K562 (cell line): ENCODE results near the gene BRMS1. TPM values are rescaled to one million over a fixed set of nuclear protein-coding genes. Genes with fewer than 3 reads are reported as not detected.

Source experiments
- ATAC-seq: fragments of 200-7000 bp; cut with Tn5 transposase; 3 replicates; pipeline ENCODE4 v1.9.1; 2020; ENCODE audit warnings: moderate library complexity
- BruUV-seq: library from RNA; stranded (reverse); fragments of 400-500 nt; replicated peaks from 2 replicates; lab custom pipeline; 2021; lab: Mats Ljungman, UMichigan
- CTCF ChIA-PET: fragments of 300-600 bp; formaldehyde crosslinking; extraction: SDS; loops from one replicate; lab custom pipeline; 2021; ENCODE audit warnings: low intra/inter-chr PET ratio; lab: Yijun Ruan, JAX
- POLR2A ChIA-PET: fragments of 300-600, 350-650 bp; sonication (Branson Sonifier 250); formaldehyde crosslinking; extraction: SDS; loops from one replicate; lab custom pipeline; 2021; ENCODE audit warnings: antibody characterized with exemption, inconsistent platforms; lab: Yijun Ruan, JAX
- DNase-seq, 4 experiments: peaks; one replicate each; pipeline versions ENCODE4 v3.0.0 to v3.0.0-alpha.2; 2011 to 2018; ENCODE audit warnings: low spot score in 3 of 4, mixed read lengths in 3 of 4; ENCODE audit errors: extremely low read depth in 1 of 4
- FAIRE-seq: peaks from 2 replicates; lab custom pipeline; 2011; peaks lifted over from hg19 to GRCh38; lab: Jason Lieb, UNC
- H2AFZ ChIP-seq: 2 replicates; pipeline ENCODE4 v1.6.0; 2011; ENCODE audit warnings: low read depth, low read length, control low read depth, inconsistent platforms
- H3K27ac ChIP-seq: fragments of 200-600 bp; 3 replicates; pipeline ENCODE4 v1.8.0; 2011; ENCODE audit warnings: low read depth, mild to moderate bottlenecking, control low read depth, inconsistent platforms, low read length, moderate library complexity, mixed read lengths; ENCODE audit errors: extremely low read depth
- H3K27me3 ChIP-seq, 2 experiments: fragments of 300-600 bp in 1 of 2; 2 replicates in 1 of 2; 3 replicates in 1 of 2; pipeline versions ENCODE4 v1.6.0 to v1.8.0; 2011; ENCODE audit warnings: inconsistent platforms in 2 of 2, low read length in 2 of 2, mild to moderate bottlenecking in 1 of 2, mixed read lengths in 1 of 2, moderate library complexity in 1 of 2; ENCODE audit not compliant: control insufficient read depth in 2 of 2, insufficient read depth in 2 of 2
- H3K36me3 ChIP-seq: fragments of 300-600 bp; 3 replicates; pipeline ENCODE4 v1.8.0; 2011; ENCODE audit warnings: mild to moderate bottlenecking, low read length, inconsistent platforms; ENCODE audit not compliant: control insufficient read depth, insufficient read depth
- H3K4me1 ChIP-seq, 2 experiments: fragments of 200-600 bp in 1 of 2; replicated peaks in 1 of 2; 2 replicates in 1 of 2; 3 replicates in 1 of 2; pipeline versions ENCODE4 v1.5.1 to v1.8.0; 2011; ENCODE audit warnings: inconsistent platforms in 2 of 2, low read length in 2 of 2, mild to moderate bottlenecking in 1 of 2, mixed read lengths in 1 of 2, moderate library complexity in 1 of 2; ENCODE audit not compliant: control insufficient read depth in 2 of 2, insufficient read depth in 2 of 2
- H3K4me2 ChIP-seq: 2 replicates; pipeline ENCODE4 v1.6.1; 2011; ENCODE audit warnings: low read length, control low read depth, inconsistent platforms, mixed read lengths; ENCODE audit not compliant: insufficient read depth
- H3K4me3 ChIP-seq: fragments of 200-600 bp; sonication (generic), shearing (Covaris generic); 2 replicates; pipeline ENCODE4 v1.5.1; 2016; ENCODE audit warnings: control low read depth, inconsistent platforms
- H3K79me2 ChIP-seq: fragments of 200-600 bp; 3 replicates; pipeline ENCODE4 v1.8.0; 2011; ENCODE audit warnings: low read length, inconsistent platforms; ENCODE audit not compliant: control insufficient read depth, insufficient read depth
- H3K9ac ChIP-seq, 2 experiments: 2 replicates each; pipeline versions ENCODE4 v1.6.0 to v1.6.1; 2011; ENCODE audit warnings: low read depth in 2 of 2, low read length in 2 of 2, control low read depth in 1 of 2, inconsistent platforms in 1 of 2, mild to moderate bottlenecking in 1 of 2, mixed read lengths in 1 of 2; ENCODE audit not compliant: insufficient read depth in 1 of 2
- H3K9me1 ChIP-seq: one replicate; pipeline ENCODE4 v1.6.0; 2011; ENCODE audit warnings: inconsistent platforms, mild to moderate bottlenecking, low read length, moderate library complexity; ENCODE audit not compliant: control insufficient read depth, insufficient read depth
- H3K9me3 ChIP-seq: replicated peaks from 2 replicates; pipeline ENCODE4 v1.5.1; 2011; ENCODE audit warnings: low read depth, low read length, inconsistent platforms; ENCODE audit not compliant: control insufficient read depth, insufficient read depth
- H4K20me1 ChIP-seq: replicated peaks from 2 replicates; pipeline ENCODE4 v1.6.1; 2011; ENCODE audit warnings: low read length, inconsistent platforms, mixed read lengths; ENCODE audit not compliant: control insufficient read depth, insufficient read depth
- ADNP ChIP-seq: fragments of 200-800 bp; sonication (Bioruptor generic); IDR thresholded peaks from 2 replicates; pipeline ENCODE4 v1.6.1; 2016; ENCODE audit warnings: missing genetic modification characterization, missing compliant biosample characterization
- BMI1 ChIP-seq: fragments of 150-350 bp; IDR thresholded peaks from 2 replicates; pipeline ENCODE4 v1.6.1; 2014; ENCODE audit warnings: low read length
- CAMTA2 ChIP-seq: fragments of 250-450 bp; sonication (Bioruptor Pico); conservative IDR thresholded peaks from 2 replicates; pipeline ENCODE4 v1.5.1; 2022
- MAFK ChIP-seq: IDR thresholded peaks from 2 replicates; pipeline ENCODE4 v1.6.1; 2011; ENCODE audit warnings: low read length, improper control_type of control experiment
- SMARCA5 ChIP-seq: fragments of 450-650 bp; IDR thresholded peaks from 2 replicates; pipeline ENCODE4 v1.6.1; 2016
- XRCC3 ChIP-seq: fragments of 450-650 bp; IDR thresholded peaks from 2 replicates; pipeline ENCODE4 v1.6.1; 2017; ENCODE audit warnings: mild to moderate bottlenecking, moderate library complexity
- ZKSCAN3 ChIP-seq: fragments of 250-450 bp; sonication (Bioruptor Pico); IDR thresholded peaks from 2 replicates; pipeline ENCODE4 v1.4.0; 2020
- ZNF212 ChIP-seq: fragments of 450-650 bp; formaldehyde crosslinking; IDR thresholded peaks from 2 replicates; pipeline ENCODE4 v1.4.0; 2020; ENCODE audit warnings: mild to moderate bottlenecking
- WGBS: fragments of 100-300 bp; shearing (Covaris generic); methylation state at CpG from one replicate; pipeline ENCODE4 v1.1.6; 2016; ENCODE audit warnings: low coverage, mixed read lengths; ENCODE audit not compliant: insufficient coverage; ENCODE audit errors: missing lambda C conversion rate; 5-methylcytosine and 5-hydroxymethylcytosine counted together
- in situ Hi-C: fragments of 300-500 bp; cut with MboI; formaldehyde crosslinking; loops from 4 replicates; pipeline ENCODE4 v1.15.0; 2018; ENCODE audit warnings: inconsistent platforms, mixed read lengths
- intact Hi-C: fragments of 100-400 bp; cut with micrococcal nuclease; formaldehyde crosslinking; loops from 2 replicates; pipeline ENCODE4 v1.14.2; 2022
- polyA plus RNA-seq, 8 experiments: library from polyadenylated mRNA; depleted of rRNA in 4 of 8; stranded (reverse) in 5 of 8; unstranded in 3 of 8; fragments of >200 nt; fragmentation: Nextera tagmentation in 2 of 8; fragmentation: Illumina TruSeq in 1 of 8; extraction: Ambion mirVana in 2 of 8; extraction: Trizol in 1 of 8; gene quantifications; 2 replicates each; pipeline versions ENCODE4 v1.2.1 to v1.2.3, GENCODE V29; 2011 to 2014; ENCODE audit warnings: inconsistent platforms in 1 of 8, missing spikeins in 1 of 8
- total RNA-seq, 7 experiments: library from RNA; depleted of rRNA in 6 of 7; stranded (reverse); fragments of >200 nt in 6 of 7; fragmentation: Illumina TruSeq in 2 of 7; extraction: Trizol in 2 of 7; gene quantifications; 2 replicates each; pipeline versions ENCODE4 v1.2.1 to v1.2.3, GENCODE V29; 2011 to 2021; ENCODE audit warnings: low replicate concordance in 1 of 7
- TF ChIP-seq, protein P1 (sequence below): IDR thresholded peaks from 2 replicates; pipeline ENCODE4 v1.6.1; 2011; ENCODE audit warnings: borderline replicate concordance, low read depth, mild to moderate bottlenecking, moderate library complexity, low read length; ENCODE audit not compliant: insufficient read depth, poor library complexity, severe bottlenecking
- TF ChIP-seq, protein P2 (sequence below): IDR thresholded peaks from 3 replicates; pipeline ENCODE4 v1.6.1; 2011; ENCODE audit warnings: borderline replicate concordance, mild to moderate bottlenecking, moderate library complexity; ENCODE audit not compliant: insufficient read length; ENCODE audit errors: extremely low read depth

The BRMS1 gene
- total and polyA plus RNA-seq, 9 of the 15 experiments (the other 6 are each of a cell fraction or from before 2014, with no cell fraction given), result 2.2 to 78.8 (median 33.4) TPM

DNA sequence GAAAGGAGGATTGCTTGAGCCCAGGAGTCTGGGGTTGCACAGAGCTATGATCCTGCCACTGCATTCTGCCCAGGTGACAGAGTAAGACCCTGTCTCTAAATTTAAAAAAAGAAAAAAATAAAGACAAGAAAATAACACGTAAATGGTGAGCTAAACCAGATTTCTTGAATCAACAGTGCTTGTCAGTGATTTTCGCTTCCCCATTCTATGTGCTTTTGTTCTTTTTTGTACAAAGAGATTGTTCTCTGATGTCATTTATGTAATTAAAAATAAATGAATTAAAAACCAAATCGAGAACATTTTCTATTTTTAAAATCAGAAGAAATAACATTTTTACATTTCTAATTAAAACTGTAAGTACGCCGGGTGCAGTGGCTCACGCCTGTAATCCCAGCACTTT is 46.4 kb upstream of the BRMS1 start:
- Histone ChIP-seq H2AFZ (no peak overlapping the region), H3K9me1 (no peaks in the 10 kb centered on the region), H3K9ac (no peak overlapping the region), H4K20me1 (no peaks in the 10 kb centered on the region), H3K4me2 (no peak overlapping the region), H3K27me3 (peaks cover 7 to 11% of the 10 kb centered on the region in 2 experiments; a peak in 3 of 5 replicates), H3K36me3 (no peaks in the 10 kb centered on the region), H3K79me2 (no peaks in the 10 kb centered on the region), H3K4me3 (no peak overlapping the region), H3K27ac (no peak overlapping the region), H3K4me1 (no peaks in the 10 kb centered on the region; a peak in 2 of 5 replicates), H3K9me3 (no peaks in the 10 kb centered on the region)
- ATAC-seq (no peak), DNase-seq (no peak), FAIRE-seq (no peak)
- in situ Hi-C loops (no loop called here), intact Hi-C loops (no loop called here)
- POLR2A ChIA-PET, result no interaction called here
- no TSS peak for BruUV-seq
- CTCF ChIA-PET, result interaction anchor here (1.2 kb wide), 1 partner anchor 17 kb away, joined by 5 read pairs; no protein-coding TSS in a partner anchor
- no peak for TF ChIP-seq MAFK
- no peak for TF ChIP-seq BMI1
- TF ChIP-seq ADNP, result no peak
- no peak for TF ChIP-seq CAMTA2
- WGBS, result 8% methylated on average over 6 of the region's 6 CpGs

DNA sequence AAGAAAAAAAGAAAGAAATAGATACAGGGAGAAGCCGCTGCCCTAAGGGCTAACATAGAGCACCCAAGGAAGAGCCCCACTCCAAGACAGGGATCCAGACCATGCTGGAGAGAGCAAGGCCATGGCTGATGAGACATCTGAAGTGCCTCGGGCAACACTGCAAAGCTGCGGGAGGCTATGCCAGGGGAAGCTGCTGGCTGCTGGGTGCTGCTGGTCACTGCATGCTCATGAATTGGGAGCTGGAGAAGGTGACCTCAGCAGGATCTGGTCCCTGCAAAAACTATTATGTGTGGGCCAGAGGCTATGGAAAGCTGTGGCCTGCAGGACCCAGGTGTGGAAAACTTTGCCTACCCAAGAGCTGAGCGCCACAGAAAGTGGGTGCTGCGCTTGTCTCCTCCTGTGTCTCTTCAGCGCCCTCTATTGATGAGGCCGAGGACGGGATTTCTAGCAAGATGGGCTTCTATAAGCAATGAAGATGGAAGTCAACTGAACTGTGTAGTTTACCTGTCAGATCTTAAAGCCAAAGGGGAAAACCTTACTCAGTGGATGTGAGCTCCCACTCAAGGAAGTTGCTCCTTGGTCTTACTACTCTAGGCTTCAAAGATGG is 44.0 kb upstream of the BRMS1 start:
- in situ Hi-C loops, result no loop called here
- WGBS, result 16% methylated on average over 7 of the region's 8 CpGs
- CTCF ChIA-PET, result interaction anchor here (0.7 to 1.6 kb wide), 3 partner anchors 17 to 106 kb away, joined by 3 to 6 read pairs (median 3); partner anchors contain the start of gene SLC29A2
- Histone ChIP-seq H3K27me3 (peaks cover 4 to 9% of the 10 kb centered on the region in 2 experiments; a peak in 2 of 5 replicates), H3K9ac (no peak overlapping the region), H3K4me3 (no peak overlapping the region), H2AFZ (no peak overlapping the region), H3K4me2 (no peak overlapping the region), H3K4me1 (no peaks in the 10 kb centered on the region; a peak in 1 of 5 replicates), H3K79me2 (no peaks in the 10 kb centered on the region), H3K9me3 (no peaks in the 10 kb centered on the region), H3K9me1 (no peaks in the 10 kb centered on the region), H4K20me1 (no peaks in the 10 kb centered on the region), H3K27ac (no peak overlapping the region), H3K36me3 (no peaks in the 10 kb centered on the region)
- peak; percentile 76 for FAIRE-seq
- POLR2A ChIA-PET, result interaction anchor here (1.1 kb wide), 1 partner anchor 26 kb away, joined by 3 read pairs; no protein-coding TSS in a partner anchor
- DNase-seq, result peak; percentile 44 to 85 (median 60)
- no TSS peak for BruUV-seq
- ATAC-seq, result peak; percentile 87
- intact Hi-C loops, result loop anchor here (2.0 kb wide), 1 partner anchor 76 kb away; no protein-coding TSS in a partner anchor
- no peak for TF ChIP-seq ZKSCAN3 (CRISPR knock-in tag)
- TF ChIP-seq XRCC3, result no peak
- no peak for TF ChIP-seq ZNF212 (CRISPR knock-in tag)
- TF ChIP-seq, protein P1, sequence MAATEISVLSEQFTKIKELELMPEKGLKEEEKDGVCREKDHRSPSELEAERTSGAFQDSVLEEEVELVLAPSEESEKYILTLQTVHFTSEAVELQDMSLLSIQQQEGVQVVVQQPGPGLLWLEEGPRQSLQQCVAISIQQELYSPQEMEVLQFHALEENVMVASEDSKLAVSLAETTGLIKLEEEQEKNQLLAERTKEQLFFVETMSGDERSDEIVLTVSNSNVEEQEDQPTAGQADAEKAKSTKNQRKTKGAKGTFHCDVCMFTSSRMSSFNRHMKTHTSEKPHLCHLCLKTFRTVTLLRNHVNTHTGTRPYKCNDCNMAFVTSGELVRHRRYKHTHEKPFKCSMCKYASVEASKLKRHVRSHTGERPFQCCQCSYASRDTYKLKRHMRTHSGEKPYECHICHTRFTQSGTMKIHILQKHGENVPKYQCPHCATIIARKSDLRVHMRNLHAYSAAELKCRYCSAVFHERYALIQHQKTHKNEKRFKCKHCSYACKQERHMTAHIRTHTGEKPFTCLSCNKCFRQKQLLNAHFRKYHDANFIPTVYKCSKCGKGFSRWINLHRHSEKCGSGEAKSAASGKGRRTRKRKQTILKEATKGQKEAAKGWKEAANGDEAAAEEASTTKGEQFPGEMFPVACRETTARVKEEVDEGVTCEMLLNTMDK, result no peak
- TF ChIP-seq, protein P2, sequence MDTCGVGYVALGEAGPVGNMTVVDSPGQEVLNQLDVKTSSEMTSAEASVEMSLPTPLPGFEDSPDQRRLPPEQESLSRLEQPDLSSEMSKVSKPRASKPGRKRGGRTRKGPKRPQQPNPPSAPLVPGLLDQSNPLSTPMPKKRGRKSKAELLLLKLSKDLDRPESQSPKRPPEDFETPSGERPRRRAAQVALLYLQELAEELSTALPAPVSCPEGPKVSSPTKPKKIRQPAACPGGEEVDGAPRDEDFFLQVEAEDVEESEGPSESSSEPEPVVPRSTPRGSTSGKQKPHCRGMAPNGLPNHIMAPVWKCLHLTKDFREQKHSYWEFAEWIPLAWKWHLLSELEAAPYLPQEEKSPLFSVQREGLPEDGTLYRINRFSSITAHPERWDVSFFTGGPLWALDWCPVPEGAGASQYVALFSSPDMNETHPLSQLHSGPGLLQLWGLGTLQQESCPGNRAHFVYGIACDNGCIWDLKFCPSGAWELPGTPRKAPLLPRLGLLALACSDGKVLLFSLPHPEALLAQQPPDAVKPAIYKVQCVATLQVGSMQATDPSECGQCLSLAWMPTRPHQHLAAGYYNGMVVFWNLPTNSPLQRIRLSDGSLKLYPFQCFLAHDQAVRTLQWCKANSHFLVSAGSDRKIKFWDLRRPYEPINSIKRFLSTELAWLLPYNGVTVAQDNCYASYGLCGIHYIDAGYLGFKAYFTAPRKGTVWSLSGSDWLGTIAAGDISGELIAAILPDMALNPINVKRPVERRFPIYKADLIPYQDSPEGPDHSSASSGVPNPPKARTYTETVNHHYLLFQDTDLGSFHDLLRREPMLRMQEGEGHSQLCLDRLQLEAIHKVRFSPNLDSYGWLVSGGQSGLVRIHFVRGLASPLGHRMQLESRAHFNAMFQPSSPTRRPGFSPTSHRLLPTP, result no peak
- TF ChIP-seq SMARCA5, result no peak
